MCF 10A (cell line): ENCODE results near the gene PPFIBP1. TPM values are rescaled to one million over a fixed set of nuclear protein-coding genes. Genes with fewer than 3 reads are reported as not detected.
A peak's percentile ranks its signal among the peaks of the same experiment; 100 is the strongest.

Experiments used
- BruUV-seq: library from RNA; stranded (reverse); fragments of 400-500 nt; replicated peaks from 2 replicates; lab custom pipeline; 2021; lab: Mats Ljungman, UMichigan
- CTCF ChIA-PET: fragments of 300-600 bp; sonication (Branson Sonifier 250); formaldehyde crosslinking; extraction: SDS; loops from one replicate; lab custom pipeline; 2021; ENCODE audit warnings: antibody characterized with exemption, inconsistent platforms; lab: Yijun Ruan, JAX
- POLR2A ChIA-PET: fragments of 300-600, 350-650 bp; sonication (Branson Sonifier 250); formaldehyde crosslinking; extraction: SDS; loops from one replicate; lab custom pipeline; 2020; ENCODE audit warnings: antibody characterized with exemption, inconsistent platforms; lab: Yijun Ruan, JAX
- DNase-seq: peaks from one replicate; pipeline ENCODE4 v3.0.0-alpha.2; 2018; ENCODE audit not compliant: unreplicated experiment
- H3K27ac Mint-ChIP-seq: one replicate; pipeline ENCODE4 v1.8.0; 2022; ENCODE audit warnings: mild to moderate bottlenecking, low read depth, mixed read lengths; ENCODE audit not compliant: unreplicated experiment
- H3K27me3 Mint-ChIP-seq: one replicate; pipeline ENCODE4 v1.8.0; 2022; ENCODE audit warnings: mixed read lengths; ENCODE audit not compliant: insufficient read depth, unreplicated experiment
- H3K36me3 Mint-ChIP-seq: one replicate; pipeline ENCODE4 v1.8.0; 2022; ENCODE audit warnings: mild to moderate bottlenecking, moderate library complexity, mixed read lengths; ENCODE audit not compliant: insufficient read depth, unreplicated experiment
- H3K4me1 Mint-ChIP-seq: one replicate; pipeline ENCODE4 v1.8.0; 2022; ENCODE audit warnings: mixed read lengths; ENCODE audit not compliant: insufficient read depth, unreplicated experiment
- H3K4me3 Mint-ChIP-seq: one replicate; pipeline ENCODE4 v1.8.0; 2022; ENCODE audit warnings: mild to moderate bottlenecking, moderate library complexity, mixed read lengths; ENCODE audit not compliant: unreplicated experiment
- H3K9me3 Mint-ChIP-seq: one replicate; pipeline ENCODE4 v1.8.0; 2022; ENCODE audit warnings: mixed read lengths; ENCODE audit not compliant: unreplicated experiment
- CTCF ChIP-seq: fragments of 200-600 bp; IDR thresholded peaks from one replicate; pipeline ENCODE4 v1.8.0; 2022; ENCODE audit warnings: antibody characterized with exemption, mild to moderate bottlenecking; ENCODE audit not compliant: unreplicated experiment
- intact Hi-C: fragments of 100-400 bp; cut with micrococcal nuclease; formaldehyde crosslinking; loops from 2 replicates; pipeline ENCODE4 v1.14.1; 2022
- total RNA-seq: library from RNA; stranded (reverse); gene quantifications from 2 replicates; pipeline ENCODE4 v1.2.3, GENCODE V29; 2022

PPFIBP1 gene
- total RNA-seq, 1 experiment from 2014 or later: 82.6 TPM

GRCh38 chr12:27530157-27530922, 6.3 kb downstream of the PPFIBP1 start:
- POLR2A ChIA-PET: interaction anchor here (1.0 to 4.6 kb wide), 7 partner anchors 9 to 105 kb away, joined by 3 to 25 read pairs (median 5); no protein-coding TSS in a partner anchor

GRCh38 chr12:27531896-27532295, 7.9 kb downstream of the PPFIBP1 start:
- peaks cover 7% of the 10 kb centered on the region for H3K9me3 Mint-ChIP-seq
- peaks cover 23% of the 10 kb centered on the region for H3K4me1 Mint-ChIP-seq
- DNase-seq: peak; percentile 36
- CTCF ChIA-PET: interaction anchor here (0.6 to 3.5 kb wide), 4 partner anchors 9 to 530 kb away, joined by 3 to 14 read pairs (median 4); no protein-coding TSS in a partner anchor
- H3K36me3 Mint-ChIP-seq: no peaks in the 10 kb centered on the region
- no peaks in the 10 kb centered on the region for H3K27me3 Mint-ChIP-seq
- H3K4me3 Mint-ChIP-seq: no peak overlapping the region
- H3K27ac Mint-ChIP-seq: peak overlapping the region; percentile 27
- no peak for TF ChIP-seq CTCF
- POLR2A ChIA-PET: interaction anchor here (0.8 to 4.6 kb wide), 8 partner anchors 8 to 95 kb away, joined by 3 to 25 read pairs (median 4); partner anchors contain the start of gene PPFIBP1
- no TSS peak for BruUV-seq
- intact Hi-C loops: no loop called here

More at GRCh38 chr12:27530157-27530922, 6.3 kb downstream of the PPFIBP1 start:
- CTCF ChIA-PET: interaction anchor here (1.3 to 3.5 kb wide), 3 partner anchors 11 to 122 kb away, joined by 3 to 14 read pairs (median 4); no protein-coding TSS in a partner anchor
- BruUV-seq: no TSS peak
- Mint-ChIP-seq H3K27ac (no peak overlapping the region), H3K36me3 (peaks cover under 1% of the 10 kb centered on the region), H3K27me3 (no peaks in the 10 kb centered on the region), H3K4me3 (no peak overlapping the region), H3K4me1 (peaks cover 29% of the 10 kb centered on the region), H3K9me3 (peaks cover 7% of the 10 kb centered on the region)
- no peak for TF ChIP-seq CTCF
- intact Hi-C loops: no loop called here
- no peak for DNase-seq

- H3K4me1 Mint-ChIP-seq: peaks cover 26% of the 10 kb centered on the region
- ChIA-PET POLR2A (interaction anchor here (0.7 to 4.6 kb wide), 4 partner anchors 8 to 58 kb away, joined by 4 to 25 read pairs (median 10); partner anchors contain the start of gene PPFIBP1), CTCF (interaction anchor here (1.2 kb wide), 1 partner anchor 13 kb away, joined by 3 read pairs; no protein-coding TSS in a partner anchor)
- no peak overlapping the region for H3K4me3 Mint-ChIP-seq
- no peaks in the 10 kb centered on the region for H3K36me3 Mint-ChIP-seq
- peak overlapping the region; percentile 0 for H3K27ac Mint-ChIP-seq
- no peaks in the 10 kb centered on the region for H3K27me3 Mint-ChIP-seq
- TF ChIP-seq CTCF: no peak
- BruUV-seq: no TSS peak
- no peak for DNase-seq
- peaks cover 7% of the 10 kb centered on the region for H3K9me3 Mint-ChIP-seq
- intact Hi-C loops: no loop called here
These were observed 10.2 kb downstream of the PPFIBP1 start for GRCh38 chr12:27534060-27534764.
